GM18873 (cell line): Measurements from ENCODE around the gene LIMA1.
"Not testable (repeated sequence)": the region's sequence is repeated elsewhere in the genome, so short reads cannot be mapped to it uniquely, and the experiment has no call there.

ENCODE experiments used
- ATAC-seq: cut with Tn5 transposase; IDR thresholded peaks from one replicate; pipeline ENCODE4 v1.9.1; 2021; ENCODE audit warnings: mild to moderate bottlenecking, moderate library complexity, moderate number of reproducible peaks; ENCODE audit not compliant: unreplicated experiment, low FRiP score

LIMA1 gene

DNA sequence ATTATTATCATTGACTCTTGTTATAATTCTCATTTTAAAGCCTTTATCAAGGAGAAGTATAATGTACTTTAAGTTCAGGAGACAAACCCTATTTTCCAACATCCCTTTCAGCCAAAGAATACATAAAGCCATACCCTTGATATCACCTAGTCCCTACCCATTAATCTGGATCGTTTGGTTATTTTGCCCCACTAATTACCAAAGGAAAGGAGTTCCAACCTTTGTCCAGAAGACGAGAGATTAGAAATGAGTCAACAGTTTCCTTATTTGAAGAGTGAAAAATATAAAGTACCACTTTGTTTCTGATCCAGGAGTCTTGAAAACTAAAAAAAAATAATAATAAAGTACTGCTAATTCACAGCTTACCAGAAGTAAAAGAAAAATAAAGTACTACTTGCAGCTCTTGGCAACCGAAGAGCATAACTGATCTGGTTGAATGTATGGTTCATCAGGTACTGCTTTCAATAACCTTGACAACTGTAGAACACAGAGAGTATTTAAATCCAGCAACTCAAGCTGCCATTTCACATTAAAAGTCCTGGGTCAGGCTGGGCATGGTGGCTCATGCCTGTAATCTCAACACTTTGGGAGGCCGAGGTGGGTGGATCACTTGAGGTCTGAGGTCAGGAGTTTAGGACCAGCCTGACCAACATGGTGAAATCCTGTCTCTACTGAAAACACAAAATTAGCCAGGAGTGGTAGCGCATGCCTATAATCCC lies 33.7 kb downstream of the LIMA1 start:
- ATAC-seq = no peak

DNA sequence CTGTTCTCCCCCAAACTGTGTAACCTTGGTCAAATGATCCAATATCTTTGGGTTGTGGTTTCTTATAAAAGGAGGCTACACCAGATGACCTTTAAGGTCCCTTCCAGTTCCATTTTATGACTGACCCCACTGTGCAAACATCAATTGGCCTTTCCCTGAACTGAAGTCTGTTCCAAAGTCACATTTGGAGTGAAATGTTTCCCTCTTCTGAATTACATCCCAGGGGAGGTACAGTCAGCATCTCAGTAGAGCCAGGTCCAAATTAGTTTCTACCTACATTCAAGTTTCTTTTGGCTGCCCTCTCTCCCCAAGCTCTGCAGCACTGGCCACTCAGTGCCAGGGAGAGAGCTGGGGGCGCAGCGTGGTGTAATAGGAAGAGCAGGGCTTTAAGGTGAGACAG lies 34.4 kb downstream of the LIMA1 start:
- no peak for ATAC-seq

GRCh38 chr12:50248411-50248810 lies 34.9 kb downstream of the LIMA1 start:
- no peak for ATAC-seq

- not testable (repeated sequence) for ATAC-seq
Observed at GRCh38 chr12:50247665-50248064, 35.7 kb downstream of the LIMA1 start.

GRCh38 chr12:50246873-50247612 lies 36.3 kb downstream of the LIMA1 start:
- ATAC-seq = no peak

- ATAC-seq = no peak
Observed at GRCh38 chr12:50246197-50246865, 37.0 kb downstream of the LIMA1 start.

- ATAC-seq = no peak
Observed at GRCh38 chr12:50243507-50243906, 39.8 kb downstream of the LIMA1 start.

GRCh38 chr12:50242751-50243191 lies 40.5 kb downstream of the LIMA1 start:
- ATAC-seq = no peak

DNA sequence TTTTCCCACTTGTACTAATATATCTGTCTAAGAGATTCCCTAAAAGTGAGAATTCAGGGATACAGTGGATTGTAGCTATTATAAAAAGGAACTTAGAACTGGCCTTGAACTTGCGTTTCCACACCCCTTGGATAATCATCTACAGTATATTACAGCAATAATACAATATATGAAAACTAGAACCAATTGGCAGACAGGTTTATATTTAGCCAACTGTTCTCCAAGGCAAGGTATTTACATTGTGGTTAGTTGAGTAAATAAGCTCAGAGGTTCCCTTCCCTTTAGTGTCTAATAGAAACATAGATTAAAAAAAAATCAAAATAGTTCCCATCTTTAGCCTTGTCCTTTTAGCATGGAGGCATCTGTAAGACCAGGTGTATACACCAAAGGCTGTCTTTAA lies 42.1 kb downstream of the LIMA1 start:
- ATAC-seq = no peak

DNA sequence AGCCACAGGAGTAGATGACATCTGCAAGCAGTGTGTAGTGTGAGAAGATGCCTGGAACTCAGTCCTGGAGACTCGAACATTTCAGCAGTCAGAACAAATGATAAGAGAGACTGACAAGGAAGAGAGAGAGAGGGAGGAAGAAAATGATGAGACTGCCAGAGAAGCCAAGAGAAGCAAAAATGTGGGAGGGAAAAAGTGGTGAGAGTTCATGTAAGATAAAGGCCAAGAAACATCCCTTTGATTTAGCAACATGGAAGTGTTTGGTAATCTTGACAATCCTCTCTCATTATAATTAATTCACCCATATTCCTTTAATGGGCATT lies 42.6 kb downstream of the LIMA1 start:
- ATAC-seq = no peak

DNA sequence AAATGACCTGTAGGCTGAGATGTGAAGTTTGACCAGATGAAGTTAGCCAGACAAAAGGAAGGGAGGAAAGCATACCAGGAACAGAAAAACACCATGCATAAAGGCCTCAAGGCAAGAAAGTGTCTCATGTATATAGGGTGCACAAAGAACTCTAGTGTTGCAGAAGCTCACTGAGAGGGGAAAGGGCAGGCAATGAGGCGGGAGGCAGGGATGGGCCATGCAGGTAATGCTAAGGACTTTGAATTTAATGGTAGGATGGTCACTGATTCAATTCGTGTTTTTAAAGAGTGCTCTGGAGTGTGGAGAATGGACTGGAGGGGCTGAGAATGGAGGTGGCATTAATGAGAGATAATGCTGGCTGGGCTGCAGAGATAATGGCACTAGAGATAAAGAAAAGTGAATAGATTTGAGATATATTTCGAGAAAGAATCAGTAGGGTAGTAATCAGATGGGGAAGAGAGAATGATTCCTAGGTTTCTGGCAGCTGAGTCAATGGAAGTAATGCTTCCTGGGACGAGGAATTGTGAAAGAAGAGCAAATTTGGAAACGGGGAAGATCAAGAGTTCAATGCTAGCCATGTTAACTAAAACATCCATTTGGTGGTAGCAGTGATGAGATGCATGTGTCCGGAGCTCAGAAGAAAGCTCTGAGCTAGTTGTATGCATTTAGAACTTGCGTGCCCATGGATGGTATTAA lies 43.1 kb downstream of the LIMA1 start:
- ATAC-seq = no peak

- ATAC-seq = no peak
Observed at GRCh38 chr12:50239355-50239891, 43.9 kb downstream of the LIMA1 start.

DNA sequence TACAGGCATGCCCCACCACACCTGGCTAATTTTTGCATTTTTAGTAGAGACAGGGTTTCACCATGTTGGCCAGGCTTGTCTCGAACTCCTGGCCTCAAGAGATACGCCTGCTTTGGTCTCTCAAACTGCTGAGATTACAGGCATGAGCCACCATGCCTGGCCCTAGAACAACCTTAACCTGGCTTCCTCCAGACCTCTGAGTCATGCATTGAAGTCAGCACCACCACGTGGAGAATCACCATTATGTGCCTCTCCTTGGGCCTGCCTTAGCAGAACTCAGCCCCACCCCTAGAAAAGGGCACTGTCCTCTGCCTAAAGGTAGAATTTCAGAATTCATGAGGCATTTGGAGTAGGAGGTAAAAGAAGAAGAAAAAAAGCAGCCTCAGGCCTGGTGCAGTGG lies 49.0 kb downstream of the LIMA1 start:
- no peak for ATAC-seq

DNA sequence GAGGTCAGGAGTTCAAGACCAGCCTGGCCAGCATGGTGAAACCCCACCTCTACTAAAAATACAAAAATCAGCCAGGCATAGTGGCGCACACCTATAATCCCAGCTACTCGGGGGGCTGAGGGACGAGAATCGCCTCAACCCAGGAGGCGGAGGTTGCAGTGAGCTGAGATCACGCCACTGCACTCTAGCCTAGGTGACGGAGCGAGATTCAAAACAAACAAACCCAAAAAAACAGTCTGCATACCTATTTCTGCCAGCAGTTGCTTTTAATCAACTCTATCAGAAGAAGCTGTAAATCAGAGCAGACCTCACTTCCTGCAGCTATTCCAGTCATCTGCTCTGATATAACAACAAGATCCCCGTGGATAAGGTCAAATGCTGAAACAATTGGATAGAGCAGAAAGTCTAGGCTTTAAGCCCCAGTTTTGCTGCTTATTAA lies 50.5 kb downstream of the LIMA1 start:
- no peak for ATAC-seq

DNA sequence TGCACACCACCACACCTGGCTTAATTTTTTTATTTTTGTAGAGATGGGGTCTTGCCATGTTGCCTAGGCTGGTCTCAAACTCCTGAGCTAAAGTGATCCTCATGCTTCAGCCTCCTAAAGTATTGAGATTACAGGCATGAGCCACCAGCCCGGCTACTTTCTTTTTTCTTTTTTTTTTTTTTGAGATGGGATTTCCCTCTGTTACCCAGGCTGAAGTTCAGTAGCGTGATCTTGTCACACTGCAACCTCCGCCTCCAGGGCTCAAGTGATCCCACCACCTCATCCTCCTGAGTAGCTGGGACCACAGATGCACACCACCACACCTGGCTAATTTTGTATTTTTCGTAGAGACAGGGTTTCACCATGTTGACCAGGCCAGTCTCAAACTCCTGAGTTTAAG lies 51.1 kb downstream of the LIMA1 start:
- ATAC-seq = no peak

GRCh38 chr12:50231346-50231745 lies 52.0 kb downstream of the LIMA1 start:
- ATAC-seq = no peak

GRCh38 chr12:50230217-50230616 lies 53.1 kb downstream of the LIMA1 start:
- ATAC-seq = no peak

DNA sequence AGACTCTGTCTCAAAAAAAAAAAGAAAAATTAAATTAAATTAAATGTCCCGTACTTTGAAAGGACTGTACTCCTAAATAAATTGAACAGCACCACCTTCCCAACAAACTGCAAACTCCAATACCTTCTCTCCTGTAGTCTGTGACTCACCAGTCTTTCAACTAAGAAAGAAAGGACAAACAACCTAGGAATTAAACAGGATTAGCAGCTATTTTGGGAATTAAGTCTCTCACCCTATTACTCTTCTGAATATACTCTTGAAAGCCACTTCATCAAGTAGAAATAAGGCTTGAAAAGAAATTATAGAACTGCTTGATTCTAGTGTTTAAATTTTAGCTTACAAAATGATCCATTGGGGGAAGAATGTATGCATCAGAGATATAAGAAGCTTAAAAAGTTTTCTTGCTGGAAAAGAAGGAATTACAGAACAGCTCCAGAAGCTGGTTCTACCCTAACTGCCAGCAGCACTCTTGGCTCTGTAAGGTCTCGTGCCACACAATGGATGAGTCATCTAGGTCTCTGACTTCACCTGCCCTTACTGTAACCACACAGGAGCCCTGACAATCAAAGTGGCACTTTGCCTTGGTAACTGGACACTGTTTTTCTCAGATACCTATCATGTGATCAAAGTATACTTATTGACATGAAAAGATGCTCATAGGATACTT lies 59.2 kb downstream of the LIMA1 start:
- ATAC-seq = peak; percentile 38

DNA sequence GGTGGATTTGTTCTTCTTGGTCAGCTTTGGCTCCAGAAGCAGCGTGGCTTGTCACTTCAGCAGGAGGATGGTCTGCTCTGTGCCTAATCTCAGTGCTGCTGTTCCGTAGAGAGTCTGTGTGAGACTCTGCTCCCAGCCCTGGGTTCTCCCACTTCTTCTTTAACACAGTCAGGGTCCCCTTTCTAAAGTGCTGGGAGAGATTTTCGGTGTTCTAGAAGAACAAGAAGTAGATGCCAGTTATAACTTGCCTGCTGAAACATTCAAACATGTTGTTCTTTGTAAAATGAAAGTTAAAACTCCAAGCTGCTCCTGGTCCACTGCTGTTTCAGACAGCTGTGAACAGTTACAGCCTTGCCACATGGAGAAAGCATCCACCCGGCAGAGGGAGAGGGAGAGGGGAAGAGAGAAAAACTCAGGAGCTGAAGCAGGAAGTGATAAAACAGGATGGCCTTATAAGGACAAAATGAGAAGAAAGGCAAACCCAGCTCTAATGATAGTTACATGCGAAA lies 61.0 kb downstream of the LIMA1 start:
- ATAC-seq = no peak
